ENCODE results near the gene ADCK1.

GRCh38 chr14:77973246-77973645 lies 173.3 kb downstream of the ADCK1 start:
- TF ChIP-seq, protein P1, sequence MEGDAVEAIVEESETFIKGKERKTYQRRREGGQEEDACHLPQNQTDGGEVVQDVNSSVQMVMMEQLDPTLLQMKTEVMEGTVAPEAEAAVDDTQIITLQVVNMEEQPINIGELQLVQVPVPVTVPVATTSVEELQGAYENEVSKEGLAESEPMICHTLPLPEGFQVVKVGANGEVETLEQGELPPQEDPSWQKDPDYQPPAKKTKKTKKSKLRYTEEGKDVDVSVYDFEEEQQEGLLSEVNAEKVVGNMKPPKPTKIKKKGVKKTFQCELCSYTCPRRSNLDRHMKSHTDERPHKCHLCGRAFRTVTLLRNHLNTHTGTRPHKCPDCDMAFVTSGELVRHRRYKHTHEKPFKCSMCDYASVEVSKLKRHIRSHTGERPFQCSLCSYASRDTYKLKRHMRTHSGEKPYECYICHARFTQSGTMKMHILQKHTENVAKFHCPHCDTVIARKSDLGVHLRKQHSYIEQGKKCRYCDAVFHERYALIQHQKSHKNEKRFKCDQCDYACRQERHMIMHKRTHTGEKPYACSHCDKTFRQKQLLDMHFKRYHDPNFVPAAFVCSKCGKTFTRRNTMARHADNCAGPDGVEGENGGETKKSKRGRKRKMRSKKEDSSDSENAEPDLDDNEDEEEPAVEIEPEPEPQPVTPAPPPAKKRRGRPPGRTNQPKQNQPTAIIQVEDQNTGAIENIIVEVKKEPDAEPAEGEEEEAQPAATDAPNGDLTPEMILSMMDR (IDR thresholded peaks at IDR 0.05), result no peak
- TF ChIP-seq CHD4 (IDR thresholded peaks at IDR 0.05; ENCODE audit: borderline replicate concordance) (no peak), MAFK (IDR thresholded peaks at IDR 0.05; ENCODE audit: partially characterized antibody) (no peak), NR3C1 (IDR thresholded peaks at IDR 0.05) (no peak), POLR2A (IDR thresholded peaks at IDR 0.05; ENCODE audit: low read length) (no peak), ESRRA (IDR thresholded peaks at IDR 0.05; ENCODE audit: borderline replicate concordance, low read length) (no peak), NFE2L2 (conservative IDR thresholded peaks at IDR 0.05; ENCODE audit: low read length) (no peak), EP300 (IDR thresholded peaks at IDR 0.05) (no peak), MAX (IDR thresholded peaks at IDR 0.05) (no peak), BHLHE40 (IDR thresholded peaks at IDR 0.05; ENCODE audit: low read depth, low read length) (no peak)
